GM12801 (cell line): ENCODE data around the gene GPATCH11.

ENCODE experiments used
- TF ChIP-seq, protein P1 (sequence below): IDR thresholded peaks from one replicate; pipeline ENCODE4 v1.5.1; 2011; ENCODE audit warnings: control low read depth; ENCODE audit not compliant: insufficient read length; ENCODE audit errors: extremely low read depth

The GPATCH11 gene

DNA sequence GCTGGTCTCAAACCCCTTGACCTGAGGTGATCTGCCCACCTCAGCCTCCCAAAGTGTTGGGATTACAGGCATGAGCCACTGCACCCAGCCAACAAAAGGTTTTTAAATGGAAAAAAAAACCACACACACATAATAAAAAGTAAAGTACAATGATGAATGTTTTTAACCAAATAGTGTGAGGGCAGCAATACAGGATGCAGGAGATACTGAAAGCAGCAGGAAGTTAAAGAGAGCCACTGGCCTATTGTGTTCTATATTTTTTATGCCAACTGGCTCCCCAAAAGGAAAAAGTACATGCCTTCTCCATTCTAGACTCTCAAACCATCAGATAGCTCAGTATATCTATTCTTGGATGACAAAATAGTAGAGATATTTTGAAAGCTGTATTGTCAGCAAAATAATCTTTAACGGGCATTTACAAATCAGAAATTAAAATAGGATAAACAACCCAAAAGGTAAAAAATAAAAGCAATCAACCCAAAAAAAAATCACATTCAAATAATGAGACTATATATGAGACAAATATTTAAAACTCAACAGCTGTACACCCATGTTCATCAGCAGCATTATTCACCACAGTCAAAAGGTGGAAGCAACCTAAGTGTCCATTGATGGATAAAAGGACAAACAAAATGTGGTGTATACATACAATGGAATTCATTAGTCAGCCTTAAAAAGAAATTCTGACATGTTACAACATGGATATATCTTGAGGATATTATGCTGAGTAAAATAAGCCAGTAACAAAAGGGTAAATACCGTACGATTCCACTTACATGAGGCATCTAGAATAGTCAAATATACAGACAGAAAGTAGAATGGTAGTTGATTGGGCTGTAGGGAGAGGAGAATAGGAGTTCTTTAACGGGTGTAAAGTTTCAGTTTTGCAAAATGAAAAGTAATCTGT is 26.2 kb downstream of the GPATCH11 start:
- TF ChIP-seq, protein P1, sequence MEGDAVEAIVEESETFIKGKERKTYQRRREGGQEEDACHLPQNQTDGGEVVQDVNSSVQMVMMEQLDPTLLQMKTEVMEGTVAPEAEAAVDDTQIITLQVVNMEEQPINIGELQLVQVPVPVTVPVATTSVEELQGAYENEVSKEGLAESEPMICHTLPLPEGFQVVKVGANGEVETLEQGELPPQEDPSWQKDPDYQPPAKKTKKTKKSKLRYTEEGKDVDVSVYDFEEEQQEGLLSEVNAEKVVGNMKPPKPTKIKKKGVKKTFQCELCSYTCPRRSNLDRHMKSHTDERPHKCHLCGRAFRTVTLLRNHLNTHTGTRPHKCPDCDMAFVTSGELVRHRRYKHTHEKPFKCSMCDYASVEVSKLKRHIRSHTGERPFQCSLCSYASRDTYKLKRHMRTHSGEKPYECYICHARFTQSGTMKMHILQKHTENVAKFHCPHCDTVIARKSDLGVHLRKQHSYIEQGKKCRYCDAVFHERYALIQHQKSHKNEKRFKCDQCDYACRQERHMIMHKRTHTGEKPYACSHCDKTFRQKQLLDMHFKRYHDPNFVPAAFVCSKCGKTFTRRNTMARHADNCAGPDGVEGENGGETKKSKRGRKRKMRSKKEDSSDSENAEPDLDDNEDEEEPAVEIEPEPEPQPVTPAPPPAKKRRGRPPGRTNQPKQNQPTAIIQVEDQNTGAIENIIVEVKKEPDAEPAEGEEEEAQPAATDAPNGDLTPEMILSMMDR, result no peak

DNA sequence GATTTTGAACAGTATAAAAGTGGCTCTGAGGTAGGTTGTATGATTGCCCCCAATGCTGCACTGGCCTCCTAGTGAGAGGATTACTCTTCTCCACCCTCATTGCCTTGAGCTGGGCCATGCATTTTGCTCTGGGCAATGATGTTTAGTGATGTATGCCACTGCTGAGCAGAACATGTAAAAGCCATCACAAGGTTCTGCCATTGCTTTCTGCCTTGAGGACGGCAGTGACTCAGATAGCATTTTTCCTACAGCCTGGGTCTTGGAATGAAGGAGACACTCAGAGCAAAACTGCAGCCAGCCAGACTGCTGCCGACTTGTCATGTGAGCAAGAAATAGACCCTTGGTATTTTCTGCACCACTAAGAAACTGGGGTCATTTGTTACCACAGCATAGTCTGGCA is 27.6 kb downstream of the GPATCH11 start:
- TF ChIP-seq, protein P1, result no peak

DNA sequence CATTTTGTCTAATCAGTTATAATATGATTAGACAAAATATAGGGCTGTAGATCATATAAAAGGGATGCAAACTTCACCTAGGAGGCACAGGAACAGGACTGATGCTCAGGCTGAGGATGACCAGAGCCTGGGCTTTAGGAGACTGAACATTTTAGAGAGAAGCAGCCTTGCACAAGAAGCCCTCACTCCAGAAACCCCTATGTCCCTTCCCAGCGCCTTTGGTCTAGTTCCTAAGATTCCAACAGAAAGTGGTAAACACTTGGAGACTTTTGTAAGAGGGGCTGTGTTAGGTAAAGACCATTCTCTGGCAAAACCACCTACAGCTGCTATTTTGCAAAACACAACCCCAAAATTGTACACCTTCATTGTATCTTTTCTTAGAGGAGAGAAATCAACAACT is 33.2 kb downstream of the GPATCH11 start:
- TF ChIP-seq, protein P1, result no peak

DNA sequence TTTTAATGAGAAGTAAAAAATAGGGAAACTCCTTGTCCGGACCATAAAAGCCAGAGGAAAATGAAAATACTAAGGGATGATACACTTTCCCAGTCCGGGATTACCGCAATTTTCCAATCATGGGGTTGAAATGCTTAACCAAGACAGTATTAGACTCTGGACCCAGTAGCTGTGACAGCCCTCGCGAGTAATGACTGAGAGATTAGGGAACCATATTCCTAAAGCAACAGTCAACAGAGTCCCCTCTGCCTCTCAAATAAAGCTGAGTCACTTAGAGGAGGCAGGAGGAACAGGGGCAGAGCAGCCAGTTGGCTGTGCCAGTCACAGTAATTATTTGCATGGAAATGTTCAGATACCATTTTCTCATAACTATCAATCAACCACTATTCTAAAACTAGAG is 34.8 kb downstream of the GPATCH11 start:
- TF ChIP-seq, protein P1, result no peak

DNA sequence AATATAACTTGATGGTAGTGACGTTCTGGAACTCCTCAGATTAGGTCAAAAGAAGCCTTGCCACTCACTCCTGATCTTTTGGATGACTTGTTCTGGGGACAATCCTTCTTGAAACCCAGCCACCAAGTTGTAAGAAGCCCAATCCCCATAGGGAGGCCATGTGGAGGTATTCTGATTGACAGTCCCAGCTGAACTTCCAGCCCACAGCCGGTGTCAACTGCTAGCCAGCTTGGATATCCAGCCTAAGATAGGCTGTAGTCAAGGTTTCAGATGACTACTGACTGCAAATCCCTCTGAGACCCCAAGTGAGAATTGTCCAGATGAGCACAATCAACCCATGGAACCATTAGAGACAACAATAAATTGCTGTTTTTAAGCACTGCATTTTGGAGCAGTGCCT is 41.1 kb downstream of the GPATCH11 start:
- TF ChIP-seq, protein P1, result no peak

DNA sequence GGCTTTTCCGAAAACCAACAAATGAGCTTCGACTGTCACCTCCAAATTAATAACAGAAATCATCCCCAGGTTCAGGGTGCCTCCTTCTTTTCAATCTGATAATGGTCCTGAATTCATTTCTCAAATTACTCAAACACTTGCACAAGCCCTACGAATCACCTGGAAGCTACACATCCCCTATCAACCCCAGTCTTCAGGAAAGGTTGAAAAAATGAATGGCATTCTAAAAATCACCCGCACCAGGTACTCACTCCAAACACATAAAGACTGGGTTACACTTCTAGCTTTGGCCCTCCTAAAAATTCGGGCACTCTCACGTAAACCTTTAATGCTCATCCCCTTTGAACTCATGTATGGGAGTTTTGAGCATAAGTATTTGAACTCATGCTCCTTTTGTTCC is 48.6 kb downstream of the GPATCH11 start:
- TF ChIP-seq, protein P1, result no peak

DNA sequence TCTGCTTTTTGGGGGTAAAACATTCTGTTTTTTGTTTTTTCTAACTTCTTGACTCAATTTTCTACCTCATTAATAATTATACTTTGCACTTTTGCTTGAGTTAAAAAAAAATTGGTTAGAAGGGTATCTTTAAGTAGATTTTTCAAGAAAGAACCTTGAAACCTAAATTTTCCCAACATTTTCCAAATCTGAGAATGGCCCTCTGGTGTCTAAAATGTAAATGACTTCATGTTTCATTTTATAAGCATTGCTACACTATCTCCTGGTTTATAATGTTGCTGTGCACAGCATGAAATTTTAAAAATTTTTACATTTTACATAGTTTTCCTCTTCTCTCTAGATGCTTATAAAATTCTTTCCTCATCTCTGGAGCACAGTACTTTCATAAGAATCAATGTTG is 58.2 kb downstream of the GPATCH11 start:
- TF ChIP-seq, protein P1, result no peak
